Panc1 (cell line): ENCODE data around the gene GORASP2. TPM values are rescaled to one million over a fixed set of nuclear protein-coding genes. Genes with fewer than 3 reads are reported as not detected.

Experiments used
- ATAC-seq: fragments of 200-7000 bp; cut with Tn5 transposase; 2 replicates; pipeline ENCODE4 v1.9.1; 2020; ENCODE audit warnings: mild to moderate bottlenecking, moderate library complexity
- BruUV-seq: library from RNA; stranded (reverse); fragments of 400-500 nt; replicated peaks from 2 replicates; lab custom pipeline; 2021; lab: Mats Ljungman, UMichigan
- CTCF ChIA-PET: fragments of 300-600 bp; sonication (Branson Sonifier 250); formaldehyde crosslinking; loops from one replicate; lab custom pipeline; 2022; ENCODE audit warnings: antibody characterized with exemption; lab: Charles Lee
- POLR2A ChIA-PET: fragments of 300-600 bp; sonication (Branson Sonifier 250); formaldehyde crosslinking; loops from one replicate; lab custom pipeline; 2022; ENCODE audit warnings: antibody characterized with exemption; lab: Charles Lee
- DNase-seq: peaks from one replicate; pipeline ENCODE4 v3.0.0-alpha.2; 2010; ENCODE audit warnings: low read depth, low spot score
- H3K27ac ChIP-seq: 2 replicates; pipeline ENCODE4 v1.5.1; 2011; ENCODE audit warnings: mild to moderate bottlenecking, low read length, inconsistent platforms
- H3K27me3 ChIP-seq: fragments of 200-500 bp; sonication (Bioruptor generic); 2 replicates; pipeline ENCODE4 v1.6.0; 2014; ENCODE audit warnings: low read length, inconsistent platforms; ENCODE audit not compliant: control insufficient read depth, insufficient read depth
- H3K36me3 ChIP-seq: fragments of 200-500 bp; sonication (Bioruptor generic); 2 replicates; pipeline ENCODE4 v1.5.1; 2014; ENCODE audit warnings: inconsistent platforms, mild to moderate bottlenecking, low read length, moderate library complexity; ENCODE audit not compliant: control insufficient read depth, insufficient read depth
- H3K4me1 ChIP-seq: 2 replicates; pipeline ENCODE4 v1.5.1; 2011; ENCODE audit warnings: inconsistent platforms, mild to moderate bottlenecking, low read length, moderate library complexity; ENCODE audit not compliant: control insufficient read depth, insufficient read depth
- H3K4me3 ChIP-seq, 2 experiments: 2 replicates each; pipeline ENCODE4 v1.5.1; 2011 to 2012; ENCODE audit warnings: low read depth in 2 of 2, low read length in 2 of 2, mild to moderate bottlenecking in 2 of 2, inconsistent platforms in 1 of 2, moderate library complexity in 1 of 2
- H3K9me3 ChIP-seq: fragments of 200-500 bp; sonication (Bioruptor generic); 2 replicates; pipeline ENCODE4 v1.5.1; 2014; ENCODE audit warnings: low read depth, mild to moderate bottlenecking, inconsistent platforms, low read length, moderate library complexity; ENCODE audit not compliant: control insufficient read depth, insufficient read depth
- POLR2AphosphoS5 ChIP-seq: IDR thresholded peaks from 2 replicates; pipeline ENCODE4 v1.6.1; 2012; ENCODE audit warnings: mild to moderate bottlenecking, low read depth, low read length, moderate library complexity
- SIN3A ChIP-seq: IDR thresholded peaks from 2 replicates; pipeline ENCODE4 v1.6.1; 2012; ENCODE audit warnings: low read depth, mild to moderate bottlenecking, low read length, moderate library complexity, borderline replicate concordance; ENCODE audit not compliant: insufficient read depth
- TCF7L2 ChIP-seq: IDR thresholded peaks from 2 replicates; pipeline ENCODE4 v1.6.1; 2011; ENCODE audit warnings: mild to moderate bottlenecking, low read depth, low read length, inconsistent platforms
- in situ Hi-C: cut with HindIII; loops from 2 replicates; pipeline ENCODE4 v1.10.0; 2016; ENCODE audit warnings: low sequenced_read_pairs, low pct_unique_long_range_greater_than_20kb
- intact Hi-C: fragments of 100-400 bp; cut with micrococcal nuclease; formaldehyde crosslinking; loops from one replicate; pipeline ENCODE4 v1.10.0; 2022; ENCODE audit not compliant: unreplicated experiment
- total RNA-seq: library from RNA; stranded (reverse); gene quantifications from one replicate; pipeline ENCODE4 v1.2.1, GENCODE V29; 2021; ENCODE audit not compliant: unreplicated experiment
- TF ChIP-seq, protein P1 (sequence below): fragments of 450-650 bp; IDR thresholded peaks from 2 replicates; pipeline ENCODE4 v1.5.1; 2017; ENCODE audit warnings: mild to moderate bottlenecking
- TF ChIP-seq, protein P2 (sequence below), 2 experiments: IDR thresholded peaks; 2 replicates each; pipeline ENCODE4 v1.6.1; 2011 to 2012; ENCODE audit warnings: low read depth in 2 of 2, control low read depth in 1 of 2, low read length in 1 of 2, mild to moderate bottlenecking in 1 of 2, moderate library complexity in 1 of 2; ENCODE audit not compliant: insufficient read depth in 1 of 2

GORASP2 gene
- total RNA-seq, 1 experiment from 2014 or later: 62.5 TPM

GRCh38 chr2:170924969-170925368, 4.1 kb upstream of the GORASP2 start:
- intact Hi-C loops: no loop called here
- Histone ChIP-seq H3K9me3 (peaks cover 15% of the 10 kb centered on the region; the same call in 1 of the 2 replicates), H3K4me1 (0 out of 2 replicates have a peak, but pooled peaks cover 3% of the 10 kb centered on the region), H3K4me3 (no peak overlapping the region), H3K27ac (no peak overlapping the region), H3K27me3 (no peaks in the 10 kb centered on the region), H3K36me3 (peaks cover 5% of the 10 kb centered on the region; the same call in 1 of the 2 replicates)
- TF ChIP-seq, protein P1, sequence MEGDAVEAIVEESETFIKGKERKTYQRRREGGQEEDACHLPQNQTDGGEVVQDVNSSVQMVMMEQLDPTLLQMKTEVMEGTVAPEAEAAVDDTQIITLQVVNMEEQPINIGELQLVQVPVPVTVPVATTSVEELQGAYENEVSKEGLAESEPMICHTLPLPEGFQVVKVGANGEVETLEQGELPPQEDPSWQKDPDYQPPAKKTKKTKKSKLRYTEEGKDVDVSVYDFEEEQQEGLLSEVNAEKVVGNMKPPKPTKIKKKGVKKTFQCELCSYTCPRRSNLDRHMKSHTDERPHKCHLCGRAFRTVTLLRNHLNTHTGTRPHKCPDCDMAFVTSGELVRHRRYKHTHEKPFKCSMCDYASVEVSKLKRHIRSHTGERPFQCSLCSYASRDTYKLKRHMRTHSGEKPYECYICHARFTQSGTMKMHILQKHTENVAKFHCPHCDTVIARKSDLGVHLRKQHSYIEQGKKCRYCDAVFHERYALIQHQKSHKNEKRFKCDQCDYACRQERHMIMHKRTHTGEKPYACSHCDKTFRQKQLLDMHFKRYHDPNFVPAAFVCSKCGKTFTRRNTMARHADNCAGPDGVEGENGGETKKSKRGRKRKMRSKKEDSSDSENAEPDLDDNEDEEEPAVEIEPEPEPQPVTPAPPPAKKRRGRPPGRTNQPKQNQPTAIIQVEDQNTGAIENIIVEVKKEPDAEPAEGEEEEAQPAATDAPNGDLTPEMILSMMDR: no peak
- TF ChIP-seq TCF7L2: no peak
- TF ChIP-seq, protein P2, sequence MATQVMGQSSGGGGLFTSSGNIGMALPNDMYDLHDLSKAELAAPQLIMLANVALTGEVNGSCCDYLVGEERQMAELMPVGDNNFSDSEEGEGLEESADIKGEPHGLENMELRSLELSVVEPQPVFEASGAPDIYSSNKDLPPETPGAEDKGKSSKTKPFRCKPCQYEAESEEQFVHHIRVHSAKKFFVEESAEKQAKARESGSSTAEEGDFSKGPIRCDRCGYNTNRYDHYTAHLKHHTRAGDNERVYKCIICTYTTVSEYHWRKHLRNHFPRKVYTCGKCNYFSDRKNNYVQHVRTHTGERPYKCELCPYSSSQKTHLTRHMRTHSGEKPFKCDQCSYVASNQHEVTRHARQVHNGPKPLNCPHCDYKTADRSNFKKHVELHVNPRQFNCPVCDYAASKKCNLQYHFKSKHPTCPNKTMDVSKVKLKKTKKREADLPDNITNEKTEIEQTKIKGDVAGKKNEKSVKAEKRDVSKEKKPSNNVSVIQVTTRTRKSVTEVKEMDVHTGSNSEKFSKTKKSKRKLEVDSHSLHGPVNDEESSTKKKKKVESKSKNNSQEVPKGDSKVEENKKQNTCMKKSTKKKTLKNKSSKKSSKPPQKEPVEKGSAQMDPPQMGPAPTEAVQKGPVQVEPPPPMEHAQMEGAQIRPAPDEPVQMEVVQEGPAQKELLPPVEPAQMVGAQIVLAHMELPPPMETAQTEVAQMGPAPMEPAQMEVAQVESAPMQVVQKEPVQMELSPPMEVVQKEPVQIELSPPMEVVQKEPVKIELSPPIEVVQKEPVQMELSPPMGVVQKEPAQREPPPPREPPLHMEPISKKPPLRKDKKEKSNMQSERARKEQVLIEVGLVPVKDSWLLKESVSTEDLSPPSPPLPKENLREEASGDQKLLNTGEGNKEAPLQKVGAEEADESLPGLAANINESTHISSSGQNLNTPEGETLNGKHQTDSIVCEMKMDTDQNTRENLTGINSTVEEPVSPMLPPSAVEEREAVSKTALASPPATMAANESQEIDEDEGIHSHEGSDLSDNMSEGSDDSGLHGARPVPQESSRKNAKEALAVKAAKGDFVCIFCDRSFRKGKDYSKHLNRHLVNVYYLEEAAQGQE (IDR thresholded peaks at IDR 0.05; ENCODE audit: insufficient read depth in 1 of 2, low read depth in 2 of 2, low read length in 1 of 2): no peak
- TF ChIP-seq POLR2AphosphoS5: no peak
- no peak for TF ChIP-seq SIN3A
- ChIA-PET CTCF (no interaction called here), POLR2A (no interaction called here)
- no TSS peak for BruUV-seq
- DNase-seq: no peak
- ATAC-seq: no peak
- in situ Hi-C loops: no loop called here

- intact Hi-C loops (no loop called here), in situ Hi-C loops (no loop called here)
- Histone ChIP-seq H3K27me3 (no peaks in the 10 kb centered on the region), H3K4me1 (peaks cover 9% of the 10 kb centered on the region), H3K9me3 (peaks cover 11% of the 10 kb centered on the region; the same call in 1 of the 2 replicates), H3K36me3 (peaks cover 9% of the 10 kb centered on the region; the same call in 1 of the 2 replicates), H3K27ac (no peak overlapping the region), H3K4me3 (no peak overlapping the region)
- POLR2A ChIA-PET: no interaction called here
- BruUV-seq: no TSS peak
- DNase-seq (no peak), ATAC-seq (no peak)
- CTCF ChIA-PET: no interaction called here
- TF ChIP-seq, protein P1: no peak
- TF ChIP-seq TCF7L2 (no peak), SIN3A (no peak), POLR2AphosphoS5 (no peak)
- TF ChIP-seq, protein P2 (IDR thresholded peaks at IDR 0.05; ENCODE audit: insufficient read depth in 1 of 2, low read depth in 2 of 2, low read length in 1 of 2): no peak
Measured at GRCh38 chr2:170925923-170926322, 3.1 kb upstream of the GORASP2 start.
